ENCODE results near the gene PBX4.

PBX4 gene

GRCh38 chr19:19543640-19544039 is 74.8 kb downstream of the PBX4 start:
- in situ Hi-C loops (cut with MboI; ENCODE audit: low sequenced_read_pairs): loop anchor here (10.0 to 25.0 kb wide), 2 partner anchors 101 to 744 kb away; partner anchors contain the start of gene GMIP

DNA sequence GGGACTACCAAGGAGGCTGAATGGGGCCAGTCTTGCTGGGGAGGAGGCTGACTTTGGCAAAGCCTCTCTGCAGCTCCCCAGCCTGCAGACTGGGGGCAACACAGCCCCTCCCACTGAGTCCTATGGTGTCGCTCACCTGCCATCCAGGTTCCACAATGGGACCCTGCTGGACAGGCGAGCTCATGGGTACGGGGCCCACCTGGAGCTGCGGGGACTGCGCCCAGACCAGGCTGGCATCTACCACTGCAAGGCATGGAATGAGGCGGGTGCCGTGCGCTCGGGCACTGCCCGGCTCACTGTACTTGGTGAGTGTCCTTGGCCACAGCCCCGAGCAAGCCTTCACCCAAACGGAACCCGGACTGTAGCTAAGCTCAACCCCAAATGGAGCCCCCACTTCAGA is 75.4 kb downstream of the PBX4 start:
- in situ Hi-C loops (cut with MboI; ENCODE audit: low sequenced_read_pairs): loop anchor here (10.0 to 25.0 kb wide), 2 partner anchors 102 to 744 kb away; partner anchors contain the start of gene GMIP

DNA sequence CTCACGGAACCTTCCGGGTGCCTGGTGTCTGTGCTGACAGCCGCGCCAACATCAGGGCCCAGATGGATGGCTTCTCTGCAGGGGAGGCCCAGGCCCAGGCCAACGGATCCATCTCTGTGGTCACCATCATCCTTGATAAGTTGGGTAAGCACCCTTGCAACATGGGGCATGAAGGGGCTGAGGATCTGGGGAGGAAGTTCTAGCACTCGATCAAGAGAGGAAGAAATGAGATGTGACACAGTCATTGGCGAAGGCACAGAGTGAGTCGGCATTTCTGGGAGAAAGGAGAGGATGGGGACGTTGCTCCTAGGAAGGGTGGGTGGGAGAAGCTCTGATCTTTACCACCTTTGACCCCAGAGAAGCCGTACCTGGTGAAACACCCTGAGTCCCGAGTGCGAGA is 76.0 kb downstream of the PBX4 start:
- in situ Hi-C loops (cut with MboI; ENCODE audit: low sequenced_read_pairs): loop anchor here (10.0 to 25.0 kb wide), 2 partner anchors 102 to 745 kb away; partner anchors contain the start of gene GMIP

- in situ Hi-C loops (cut with MboI; ENCODE audit: low sequenced_read_pairs): loop anchor here (10.0 to 25.0 kb wide), 2 partner anchors 103 to 746 kb away; partner anchors contain the start of gene GMIP
Measured at GRCh38 chr19:19541616-19542015, 76.9 kb downstream of the PBX4 start.

- in situ Hi-C loops (cut with MboI; ENCODE audit: low sequenced_read_pairs): loop anchor here (10.0 to 25.0 kb wide), 2 partner anchors 104 to 746 kb away; partner anchors contain the start of gene GMIP
Measured at GRCh38 chr19:19540715-19541515, 77.6 kb downstream of the PBX4 start.

DNA sequence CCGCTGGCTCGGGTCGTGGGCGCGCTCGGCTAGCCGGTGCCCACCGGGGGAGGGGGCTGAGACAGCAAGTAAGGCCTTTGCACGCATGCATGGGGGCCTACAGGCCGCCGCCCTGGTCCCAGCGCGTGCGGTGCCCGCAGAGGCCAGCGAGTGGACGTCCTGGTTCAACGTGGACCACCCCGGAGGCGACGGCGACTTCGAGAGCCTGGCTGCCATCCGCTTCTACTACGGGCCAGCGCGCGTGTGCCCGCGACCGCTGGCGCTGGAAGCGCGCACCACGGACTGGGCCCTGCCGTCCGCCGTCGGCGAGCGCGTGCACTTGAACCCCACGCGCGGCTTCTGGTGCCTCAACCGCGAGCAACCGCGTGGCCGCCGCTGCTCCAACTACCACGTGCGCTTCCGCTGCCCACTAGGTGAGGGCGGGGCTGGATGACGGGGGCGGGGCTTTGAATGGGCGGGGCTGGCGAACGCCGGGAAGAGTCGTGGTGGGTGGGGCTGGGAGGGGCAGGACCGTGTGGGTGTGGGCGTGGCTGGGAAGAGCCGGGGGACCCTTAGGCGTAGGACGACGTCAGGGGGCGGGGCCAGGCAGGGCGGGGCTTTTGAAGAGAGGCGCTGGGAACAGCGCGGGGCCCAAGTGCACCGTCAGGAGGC is 78.3 kb downstream of the PBX4 start:
- in situ Hi-C loops (cut with MboI; ENCODE audit: low sequenced_read_pairs): loop anchor here (10.0 to 25.0 kb wide), 2 partner anchors 105 to 747 kb away; partner anchors contain the start of gene GMIP

GRCh38 chr19:19539698-19540063 is 78.8 kb downstream of the PBX4 start:
- in situ Hi-C loops (cut with MboI; ENCODE audit: low sequenced_read_pairs): loop anchor here (10.0 to 25.0 kb wide), 2 partner anchors 105 to 748 kb away; partner anchors contain the start of gene GMIP

DNA sequence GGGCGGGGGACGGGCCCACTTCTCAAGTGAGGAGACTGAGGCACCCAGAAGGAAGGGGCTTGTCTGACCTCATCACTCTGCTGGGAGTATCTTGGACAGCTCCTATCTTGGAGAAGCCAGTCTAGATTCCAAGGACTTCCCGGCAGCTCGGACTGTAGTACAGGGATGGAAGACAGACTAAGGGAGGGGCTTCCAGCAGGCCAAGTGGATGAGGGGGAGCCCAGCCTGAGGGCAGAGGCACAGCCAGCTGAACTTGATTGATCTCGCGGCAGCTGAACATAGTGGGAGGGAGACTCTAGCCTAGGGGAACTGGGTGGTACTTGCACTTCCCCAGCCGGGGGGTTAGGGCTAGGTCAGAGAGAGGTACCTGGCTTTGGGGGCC is 79.7 kb downstream of the PBX4 start:
- in situ Hi-C loops (cut with MboI; ENCODE audit: low sequenced_read_pairs): loop anchor here (25.0 kb wide), 1 partner anchor 749 kb away; no protein-coding TSS in a partner anchor

DNA sequence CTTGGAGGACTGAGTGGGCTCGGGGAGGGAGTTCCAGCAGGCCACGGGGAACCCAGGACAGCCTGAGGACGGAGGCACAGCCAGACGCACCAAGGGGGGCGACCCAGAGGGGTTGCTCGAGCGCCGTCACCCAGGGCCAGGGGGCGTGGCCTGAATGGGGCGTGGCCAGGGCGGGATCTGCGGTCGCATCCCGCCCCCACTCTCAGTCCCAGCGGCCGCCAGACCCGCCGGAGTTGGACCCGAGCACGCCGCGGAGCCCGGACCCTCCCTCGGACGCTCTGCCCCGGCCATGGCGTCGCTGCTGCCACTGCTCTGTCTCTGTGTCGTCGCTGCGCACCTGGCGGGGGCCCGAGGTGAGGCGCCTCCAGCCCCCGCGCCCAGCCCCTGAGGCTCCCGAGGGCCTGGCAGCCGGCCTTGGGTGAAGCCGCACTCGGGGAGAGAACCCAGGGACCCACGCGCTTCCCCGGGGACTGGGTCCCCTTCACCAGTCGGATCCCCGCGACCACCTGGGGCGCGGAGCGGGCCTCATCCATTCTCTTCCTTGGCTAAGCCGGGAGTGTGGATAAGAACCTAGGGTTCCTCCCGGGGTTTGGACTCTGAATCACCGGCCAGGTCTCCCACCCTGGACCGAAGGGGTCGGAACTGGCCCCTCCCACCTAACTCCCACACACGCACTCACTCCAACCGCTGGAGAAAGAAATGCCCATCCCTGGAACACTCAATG is 80.3 kb downstream of the PBX4 start, which contains the start of gene CILP2:
TSS of gene CILP2 (plus strand) at position 205 of the 724 bp plus-strand sequence. CDS start at position 290, 85 bp downstream.
- in situ Hi-C loops (cut with MboI; ENCODE audit: low sequenced_read_pairs): loop anchor here (25.0 kb wide), 1 partner anchor 749 kb away; no protein-coding TSS in a partner anchor

DNA sequence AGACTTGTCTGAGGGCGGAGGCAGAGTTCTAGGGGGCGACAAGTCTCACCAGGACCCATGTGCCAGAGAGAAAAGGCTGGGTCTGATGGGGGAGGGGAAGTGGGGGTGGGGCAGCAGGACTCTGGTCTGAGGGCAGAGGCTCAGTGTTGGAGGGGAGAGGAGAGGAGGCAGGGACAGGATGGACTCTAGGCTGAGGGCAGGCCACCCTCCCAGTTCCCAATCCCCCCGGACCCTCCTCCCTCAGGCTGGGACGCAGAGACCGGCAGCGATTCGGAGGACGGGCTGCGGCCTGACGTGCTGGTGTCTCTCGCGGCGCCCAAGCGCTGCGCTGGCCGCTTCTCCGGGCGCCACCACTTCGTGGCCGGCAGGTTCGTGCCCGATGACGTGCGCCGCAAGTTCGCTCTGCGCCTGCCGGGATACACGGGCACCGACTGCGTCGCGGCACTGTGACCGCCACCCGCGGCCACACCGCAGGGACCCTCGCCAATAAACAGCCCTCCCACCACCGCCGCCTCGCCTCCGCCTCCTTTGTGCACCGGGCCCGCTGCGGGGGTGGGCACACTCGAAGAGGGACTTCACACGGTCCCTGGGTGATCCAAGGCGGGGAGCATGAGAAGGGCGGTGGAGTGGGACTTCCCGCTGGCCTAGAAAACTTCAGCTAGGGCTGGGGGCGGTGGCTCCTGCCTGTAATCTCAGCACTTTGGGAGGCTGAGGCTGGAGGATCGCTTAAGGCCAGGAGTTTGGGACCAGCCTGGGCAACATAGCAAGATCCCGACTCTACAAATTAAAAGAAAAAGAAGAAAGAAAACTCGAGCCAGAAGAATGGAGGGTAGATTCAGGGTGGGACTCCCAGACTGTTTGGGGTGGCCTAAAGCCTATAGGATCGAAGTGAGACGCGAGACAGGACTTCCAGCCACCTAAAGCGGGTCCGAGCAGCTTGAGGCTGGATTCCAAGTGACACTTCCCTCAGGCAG is 81.1 kb downstream of the PBX4 start:
- in situ Hi-C loops (cut with MboI; ENCODE audit: low sequenced_read_pairs): loop anchor here (25.0 kb wide), 1 partner anchor 750 kb away; no protein-coding TSS in a partner anchor

GRCh38 chr19:19535311-19536191 is 82.9 kb downstream of the PBX4 start:
- in situ Hi-C loops (cut with MboI; ENCODE audit: low sequenced_read_pairs): loop anchor here (25.0 kb wide), 1 partner anchor 752 kb away; no protein-coding TSS in a partner anchor

DNA sequence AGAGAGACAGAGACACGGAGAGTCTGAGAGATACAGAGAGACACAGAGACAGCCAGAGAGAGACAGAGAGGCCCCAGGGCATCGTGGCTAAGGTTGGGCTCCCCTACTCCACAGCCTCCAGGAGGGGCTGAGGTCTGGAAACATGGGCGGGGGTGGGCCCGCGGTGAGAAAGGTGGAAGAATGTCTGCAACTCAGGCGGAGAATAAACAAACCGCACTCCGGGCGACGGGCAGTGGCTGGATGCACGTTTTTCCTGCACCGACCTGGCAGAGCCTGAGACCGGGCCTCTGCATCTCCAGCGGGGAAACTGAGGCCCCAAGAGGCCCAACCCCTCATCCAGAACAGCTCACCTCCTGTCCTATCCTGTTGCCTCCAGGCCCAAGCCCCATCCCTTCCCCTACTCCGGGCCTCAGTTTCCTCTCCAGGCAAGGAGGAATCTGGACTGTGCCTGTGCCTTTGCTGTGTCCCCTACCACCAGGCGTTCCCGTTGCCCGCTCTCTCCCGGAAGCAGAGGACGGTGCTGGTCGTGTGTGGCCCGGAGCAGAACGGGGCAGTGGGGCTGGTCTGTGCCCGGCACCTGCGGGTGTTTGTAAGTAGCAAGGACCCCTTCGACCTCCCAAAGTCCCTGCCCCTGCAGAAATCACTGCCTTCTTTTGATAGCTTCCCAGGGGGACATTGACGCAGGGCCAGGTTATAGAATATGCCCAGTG is 83.8 kb downstream of the PBX4 start:
- in situ Hi-C loops (cut with MboI; ENCODE audit: low sequenced_read_pairs): loop anchor here (25.0 kb wide), 1 partner anchor 753 kb away; no protein-coding TSS in a partner anchor

GRCh38 chr19:19533841-19534240 is 84.6 kb downstream of the PBX4 start:
- in situ Hi-C loops (cut with MboI; ENCODE audit: low sequenced_read_pairs): loop anchor here (25.0 kb wide), 1 partner anchor 753 kb away; no protein-coding TSS in a partner anchor

- in situ Hi-C loops (cut with MboI; ENCODE audit: low sequenced_read_pairs): loop anchor here (25.0 kb wide), 1 partner anchor 754 kb away; no protein-coding TSS in a partner anchor
Measured at GRCh38 chr19:19532806-19533701, 85.4 kb downstream of the PBX4 start.

- in situ Hi-C loops (cut with MboI; ENCODE audit: low sequenced_read_pairs): loop anchor here (25.0 kb wide), 1 partner anchor 755 kb away; no protein-coding TSS in a partner anchor
Measured at GRCh38 chr19:19531951-19532805, 86.3 kb downstream of the PBX4 start.

GRCh38 chr19:19530889-19531288 is 87.6 kb downstream of the PBX4 start:
- in situ Hi-C loops (cut with MboI; ENCODE audit: low sequenced_read_pairs): loop anchor here (25.0 kb wide), 1 partner anchor 756 kb away; no protein-coding TSS in a partner anchor
